LHCN-M2 (cell line): ENCODE data around the gene HIPK1. TPM values are rescaled to one million over a fixed set of nuclear protein-coding genes. Genes with fewer than 3 reads are reported as not detected.
"Not testable (repeated sequence)": the region's sequence is repeated elsewhere in the genome, so short reads cannot be mapped to it uniquely, and the experiment has no call there.

ENCODE experiments used
- DNase-seq: peaks from one replicate; pipeline ENCODE4 v3.0.0-alpha.2; 2012; ENCODE audit warnings: low read depth
- total RNA-seq: library from RNA; depleted of rRNA; stranded (reverse); fragments of >200 nt; gene quantifications from 2 replicates; pipeline ENCODE4 v1.2.3, GENCODE V29; 2014; rRNA removed

HIPK1 gene
- total RNA-seq, 1 experiment from 2014 or later, result 40.1 TPM

DNA sequence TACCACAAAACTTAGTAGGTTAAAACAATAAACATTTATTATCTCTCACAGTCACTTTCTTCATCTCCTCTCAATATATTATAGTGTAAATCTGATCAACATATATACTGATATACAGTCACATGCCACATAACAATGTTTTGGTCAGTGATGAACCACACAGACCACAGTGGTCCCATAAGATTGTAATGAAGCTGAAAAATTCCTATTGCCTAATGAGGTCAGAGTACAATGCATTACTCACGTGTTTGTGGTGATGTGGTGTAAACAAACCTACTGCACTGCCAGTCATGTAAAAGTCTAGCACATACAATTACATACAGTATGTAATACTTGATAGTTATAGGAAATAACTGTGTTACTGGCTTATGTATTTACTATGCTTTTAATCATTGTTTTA lies 80.3 kb downstream of the HIPK1 start:
- DNase-seq, result peak; percentile 81

DNA sequence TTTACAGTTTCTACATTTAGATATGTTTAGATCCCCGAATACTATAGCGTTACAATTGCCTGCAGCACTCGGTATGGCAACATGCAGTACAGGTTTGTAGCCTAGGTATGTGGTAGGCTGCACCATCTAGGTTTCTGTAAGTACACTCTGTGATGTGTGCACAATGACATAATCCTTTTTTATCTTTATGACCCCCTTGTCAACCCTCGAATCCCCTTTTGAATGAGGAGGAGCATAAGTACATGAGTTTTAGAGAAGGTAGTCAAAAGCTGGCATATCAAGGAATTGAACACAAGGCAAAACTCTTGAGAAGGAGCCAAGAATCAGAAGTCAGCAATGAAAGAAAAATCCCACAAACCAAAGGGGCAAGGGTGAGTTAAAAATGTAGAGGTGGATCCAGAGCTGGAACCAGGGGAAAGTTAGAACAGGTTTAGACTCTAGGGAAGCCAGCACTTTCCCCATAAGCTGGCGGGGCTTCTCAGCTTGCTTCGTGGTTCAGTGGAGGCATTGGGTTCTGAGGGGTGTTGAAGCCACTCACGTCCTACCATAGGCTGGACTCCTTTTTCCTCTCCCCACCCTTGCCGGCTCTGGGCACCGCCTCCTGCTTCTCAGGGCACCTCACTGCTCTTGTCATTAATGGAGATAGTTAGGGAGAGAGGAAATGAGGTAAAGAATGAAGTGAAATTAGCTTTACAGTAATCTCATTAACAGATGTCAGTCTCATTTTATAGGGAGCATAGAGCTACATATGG lies 81.5 kb downstream of the HIPK1 start:
- DNase-seq, result no peak

DNA sequence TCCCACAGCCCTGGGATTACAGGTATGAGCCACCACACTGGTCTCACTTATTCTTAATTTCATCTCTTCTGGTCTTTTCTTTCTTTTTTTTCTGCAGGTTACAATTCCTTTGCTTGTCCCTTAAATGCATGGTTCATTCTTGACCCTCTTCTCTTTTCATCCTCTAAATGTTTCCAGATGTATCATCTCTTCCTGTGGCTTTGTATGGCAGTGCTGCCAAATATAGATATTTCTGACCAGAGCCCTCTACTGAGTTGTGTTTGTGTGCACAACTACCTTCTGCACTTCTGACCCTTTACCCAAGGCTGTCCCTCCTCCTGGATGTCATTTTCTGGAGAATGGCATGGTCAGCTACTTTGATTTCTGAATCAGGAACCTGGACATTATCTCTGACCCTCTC lies 82.7 kb downstream of the HIPK1 start:
- DNase-seq, result no peak

DNA sequence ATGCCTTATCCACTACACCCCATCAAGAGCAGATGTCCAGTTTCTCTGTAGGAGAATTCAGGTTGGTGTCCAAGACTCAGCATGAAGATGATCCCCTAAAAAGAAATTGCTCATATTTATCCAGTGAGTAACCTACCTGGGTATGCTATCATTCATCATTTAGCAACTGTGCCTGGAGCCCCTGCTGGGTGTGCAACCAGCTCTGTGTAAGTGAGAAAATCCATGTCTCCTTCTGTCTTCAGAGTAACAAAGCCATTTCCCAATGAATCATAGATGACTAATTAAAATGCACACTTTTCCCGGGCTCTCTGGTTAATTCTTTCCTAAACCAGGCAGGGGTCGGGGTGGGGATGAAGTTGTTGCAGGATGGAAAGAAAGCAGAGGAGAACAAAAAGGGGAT lies 86.0 kb downstream of the HIPK1 start:
- peak; percentile 78 for DNase-seq

DNA sequence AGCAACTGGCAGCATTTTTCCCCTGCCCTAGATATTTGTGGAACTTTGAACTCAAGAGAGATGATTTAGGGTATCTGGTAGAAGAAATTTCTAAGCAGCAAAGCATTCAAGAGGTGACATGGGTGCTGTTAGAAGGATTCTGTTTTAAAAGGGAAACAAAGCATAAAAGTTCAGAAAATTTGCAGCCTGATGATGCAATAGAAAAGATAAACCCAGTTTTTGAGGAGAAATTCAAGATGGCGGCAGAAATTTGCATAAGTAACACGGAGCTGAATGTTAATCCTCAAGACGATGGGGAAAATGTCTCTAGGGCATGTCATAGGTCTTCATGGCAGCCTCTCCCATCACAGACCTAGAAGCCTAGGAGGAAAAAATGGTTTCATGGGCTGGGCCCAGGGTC lies 90.6 kb downstream of the HIPK1 start:
- DNase-seq, result not testable (repeated sequence)

DNA sequence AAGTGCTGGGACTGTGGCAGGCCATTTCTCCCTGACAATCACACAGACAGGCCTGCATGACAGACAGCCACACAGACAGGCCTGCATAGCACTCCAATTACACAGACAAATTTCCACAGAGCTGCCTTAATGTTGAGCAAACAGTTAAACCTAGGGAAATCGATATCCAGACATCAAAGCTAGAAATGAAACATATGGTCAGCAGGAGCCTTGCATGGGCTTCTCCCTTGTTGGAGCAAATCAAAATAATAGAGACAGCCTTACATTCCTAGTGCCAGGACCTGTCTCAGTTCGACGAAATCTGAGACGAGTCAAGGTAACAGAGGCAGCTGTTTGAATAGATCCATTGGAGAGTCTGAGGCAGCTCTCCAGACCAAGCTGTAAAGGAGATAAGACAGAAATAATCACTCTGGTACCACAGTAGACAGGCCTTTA lies 92.6 kb downstream of the HIPK1 start:
- no peak for DNase-seq

DNA sequence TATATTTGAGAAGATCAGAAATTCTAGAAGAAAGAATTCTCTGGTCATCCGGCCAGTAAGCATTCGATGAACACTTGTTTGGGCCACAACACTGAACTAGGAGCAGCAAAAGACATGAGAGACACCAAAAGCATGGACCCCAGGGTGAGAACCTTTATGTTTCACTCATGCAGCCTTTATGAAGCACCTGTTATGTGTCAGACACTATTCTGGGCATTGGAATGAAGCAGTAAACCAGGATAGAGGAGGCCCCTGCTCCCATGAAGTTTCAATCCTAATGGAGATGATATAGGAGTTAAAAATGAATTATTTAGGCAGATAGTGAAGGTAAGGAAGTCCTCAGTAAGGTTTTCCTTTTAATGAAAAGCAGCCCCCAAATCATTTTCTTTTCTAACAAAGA lies 93.8 kb downstream of the HIPK1 start:
- no peak for DNase-seq

DNA sequence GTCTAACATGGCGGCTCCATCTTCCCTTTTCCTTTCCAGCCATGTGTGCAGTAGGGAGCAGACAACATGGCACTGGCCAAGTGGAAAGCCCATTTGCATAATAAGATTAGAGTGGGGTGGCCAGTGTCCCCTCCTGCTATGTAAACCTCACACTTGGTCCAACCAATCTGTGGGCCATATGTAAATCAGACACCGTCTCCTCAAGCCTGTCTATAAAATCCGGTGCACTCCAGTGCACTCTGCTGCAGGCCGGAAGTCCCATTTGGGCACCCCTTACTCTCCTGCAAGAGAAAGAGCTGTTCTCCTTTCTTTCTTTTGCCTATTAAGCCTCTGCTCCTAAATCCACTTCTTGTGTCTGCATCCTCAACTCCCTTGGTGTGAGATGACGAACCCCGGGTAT lies 94.3 kb downstream of the HIPK1 start:
- DNase-seq, result no peak

DNA sequence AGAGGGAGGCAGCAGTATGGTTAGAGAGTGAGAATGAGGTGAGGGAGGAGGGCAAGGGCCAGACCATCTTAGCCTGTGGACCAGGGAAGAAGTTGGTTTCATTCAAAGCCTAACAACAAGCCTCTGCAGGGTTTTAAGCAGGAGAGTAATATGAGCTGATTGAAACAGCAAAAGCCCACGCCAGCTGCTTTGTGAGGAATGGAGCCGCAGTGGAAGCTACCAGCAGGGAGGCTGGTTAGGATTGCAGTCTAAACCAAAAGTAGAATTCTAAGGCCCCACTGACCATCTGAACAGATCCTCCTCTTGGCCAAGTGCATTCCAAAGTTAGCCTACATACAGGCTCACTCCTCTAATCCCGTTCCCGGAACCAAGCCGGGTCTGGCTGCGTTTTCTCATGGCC lies 94.9 kb downstream of the HIPK1 start:
- DNase-seq, result peak; percentile 72

DNA sequence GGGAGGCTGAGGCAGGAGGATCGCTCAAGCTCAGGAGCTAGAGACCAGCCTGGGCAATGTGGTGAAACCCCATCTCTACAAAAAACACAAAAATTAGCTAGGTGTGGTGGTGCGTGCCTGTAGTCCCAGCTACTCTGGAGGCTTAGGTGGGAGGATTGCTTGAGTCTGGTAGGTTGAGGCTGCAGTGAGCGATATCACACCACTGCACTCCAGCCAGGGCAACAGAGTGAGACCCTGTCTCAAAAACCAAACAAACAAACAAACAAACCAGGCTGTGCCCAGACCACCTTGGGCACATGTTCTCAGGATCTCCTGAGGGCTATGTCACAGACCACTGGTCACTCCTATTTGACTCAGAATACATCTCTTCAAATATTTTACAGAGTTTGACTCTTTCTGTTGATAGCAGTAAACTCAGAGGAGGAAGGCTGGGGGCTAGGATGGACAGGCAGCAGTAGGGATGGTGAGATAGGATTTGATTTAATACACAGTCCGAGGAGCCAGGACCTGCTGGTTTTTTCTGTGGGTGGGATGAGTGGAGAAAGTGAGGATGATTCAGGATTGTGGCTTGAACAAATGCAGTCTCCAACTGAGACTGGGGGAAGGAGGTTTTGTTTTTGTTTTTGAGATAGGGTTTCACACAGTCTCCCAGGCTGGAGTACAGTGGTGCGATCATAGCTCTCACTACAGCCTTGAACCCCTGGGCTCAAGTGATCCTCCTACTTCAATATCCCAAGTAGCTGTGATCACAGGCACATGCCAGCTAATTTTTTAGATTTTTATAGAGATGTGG lies 96.7 kb downstream of the HIPK1 start:
- peak; percentile 89 for DNase-seq

DNA sequence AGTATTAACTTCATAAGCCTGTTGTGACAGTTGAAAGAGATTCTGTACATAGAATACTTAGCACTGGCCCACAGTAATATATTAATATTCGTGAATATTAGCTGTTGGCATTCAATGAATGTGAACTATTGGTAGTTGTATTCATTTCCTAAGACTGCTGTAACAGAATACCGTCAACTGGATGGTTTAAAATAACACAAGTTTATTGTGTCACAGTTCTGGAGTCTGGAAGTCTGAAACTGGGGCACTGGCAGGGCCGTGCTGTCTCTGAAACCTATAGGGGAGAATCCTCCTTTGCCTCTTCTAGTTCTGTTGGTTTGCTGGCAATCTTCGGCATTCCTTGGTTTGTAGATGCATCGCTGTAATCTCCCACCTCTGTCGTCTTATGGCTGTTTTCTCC lies 97.7 kb downstream of the HIPK1 start:
- peak; percentile 64 for DNase-seq

Other genes with a start within 250 kb of the HIPK1 start
- 39.0 and 39.6 TPM in 2 replicates for gene PHTF1, start 169.8 kb upstream of the HIPK1 start, total RNA-seq
- 8.1 and 10.7 TPM in 2 replicates for gene RSBN1, start 116.8 kb upstream of the HIPK1 start, total RNA-seq
- gene PTPN22, start 57.6 kb upstream of the HIPK1 start, total RNA-seq, result 11.1 and 13.9 TPM in 2 replicates
- gene BCL2L15, start 41.7 kb upstream of the HIPK1 start, total RNA-seq, result 0.13 and 0.17 TPM in 2 replicates
- 20.3 and 20.4 TPM in 2 replicates for gene AP4B1, start 24.5 kb upstream of the HIPK1 start, total RNA-seq
- 16.0 and 18.4 TPM in 2 replicates for gene DCLRE1B, start 24.0 kb upstream of the HIPK1 start, total RNA-seq
- 583 and 771 TPM in 2 replicates for gene OLFML3, start 50.1 kb downstream of the HIPK1 start, total RNA-seq
- 0.13 and 1.7 TPM in 2 replicates for gene SYT6, start 224.5 kb downstream of the HIPK1 start, total RNA-seq